Ishikawa (cell line): ENCODE data around the gene SETBP1.

Experiments used
- CEBPB ChIP-seq: IDR thresholded peaks from 2 replicates; pipeline ENCODE4 v1.6.1; 2012
- CREB1 ChIP-seq: IDR thresholded peaks from 2 replicates; pipeline ENCODE4 v1.6.1; 2012; ENCODE audit warnings: low read depth
- EGR1 ChIP-seq: IDR thresholded peaks from 2 replicates; pipeline ENCODE4 v1.6.1; 2012
- EP300 ChIP-seq: IDR thresholded peaks from 2 replicates; pipeline ENCODE4 v1.6.1; 2012; ENCODE audit warnings: borderline replicate concordance
- TAF1 ChIP-seq: IDR thresholded peaks from 2 replicates; pipeline ENCODE4 v1.6.1; 2012; ENCODE audit warnings: low read depth, mild to moderate bottlenecking
- ZBTB7A ChIP-seq: IDR thresholded peaks from 2 replicates; pipeline ENCODE4 v1.6.1; 2012; ENCODE audit warnings: low read depth
- TF ChIP-seq, protein P1 (sequence below): IDR thresholded peaks from 2 replicates; pipeline ENCODE4 v1.6.1; 2012; ENCODE audit warnings: low read depth, mild to moderate bottlenecking
- TF ChIP-seq, protein P2 (sequence below): IDR thresholded peaks from 2 replicates; pipeline ENCODE4 v1.6.1; 2012

GRCh38 chr18:44889111-44889510 lies 208.4 kb downstream of the SETBP1 start:
- TF ChIP-seq, protein P1, sequence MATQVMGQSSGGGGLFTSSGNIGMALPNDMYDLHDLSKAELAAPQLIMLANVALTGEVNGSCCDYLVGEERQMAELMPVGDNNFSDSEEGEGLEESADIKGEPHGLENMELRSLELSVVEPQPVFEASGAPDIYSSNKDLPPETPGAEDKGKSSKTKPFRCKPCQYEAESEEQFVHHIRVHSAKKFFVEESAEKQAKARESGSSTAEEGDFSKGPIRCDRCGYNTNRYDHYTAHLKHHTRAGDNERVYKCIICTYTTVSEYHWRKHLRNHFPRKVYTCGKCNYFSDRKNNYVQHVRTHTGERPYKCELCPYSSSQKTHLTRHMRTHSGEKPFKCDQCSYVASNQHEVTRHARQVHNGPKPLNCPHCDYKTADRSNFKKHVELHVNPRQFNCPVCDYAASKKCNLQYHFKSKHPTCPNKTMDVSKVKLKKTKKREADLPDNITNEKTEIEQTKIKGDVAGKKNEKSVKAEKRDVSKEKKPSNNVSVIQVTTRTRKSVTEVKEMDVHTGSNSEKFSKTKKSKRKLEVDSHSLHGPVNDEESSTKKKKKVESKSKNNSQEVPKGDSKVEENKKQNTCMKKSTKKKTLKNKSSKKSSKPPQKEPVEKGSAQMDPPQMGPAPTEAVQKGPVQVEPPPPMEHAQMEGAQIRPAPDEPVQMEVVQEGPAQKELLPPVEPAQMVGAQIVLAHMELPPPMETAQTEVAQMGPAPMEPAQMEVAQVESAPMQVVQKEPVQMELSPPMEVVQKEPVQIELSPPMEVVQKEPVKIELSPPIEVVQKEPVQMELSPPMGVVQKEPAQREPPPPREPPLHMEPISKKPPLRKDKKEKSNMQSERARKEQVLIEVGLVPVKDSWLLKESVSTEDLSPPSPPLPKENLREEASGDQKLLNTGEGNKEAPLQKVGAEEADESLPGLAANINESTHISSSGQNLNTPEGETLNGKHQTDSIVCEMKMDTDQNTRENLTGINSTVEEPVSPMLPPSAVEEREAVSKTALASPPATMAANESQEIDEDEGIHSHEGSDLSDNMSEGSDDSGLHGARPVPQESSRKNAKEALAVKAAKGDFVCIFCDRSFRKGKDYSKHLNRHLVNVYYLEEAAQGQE: no peak
- no peak for TF ChIP-seq TAF1
- TF ChIP-seq, protein P2, sequence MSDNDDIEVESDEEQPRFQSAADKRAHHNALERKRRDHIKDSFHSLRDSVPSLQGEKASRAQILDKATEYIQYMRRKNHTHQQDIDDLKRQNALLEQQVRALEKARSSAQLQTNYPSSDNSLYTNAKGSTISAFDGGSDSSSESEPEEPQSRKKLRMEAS: no peak
- TF ChIP-seq EP300: no peak
- TF ChIP-seq EGR1: no peak
- TF ChIP-seq CEBPB: no peak
- no peak for TF ChIP-seq CREB1
- no peak for TF ChIP-seq ZBTB7A
